ENCODE measurements around the gene GIGYF1.

DNA sequence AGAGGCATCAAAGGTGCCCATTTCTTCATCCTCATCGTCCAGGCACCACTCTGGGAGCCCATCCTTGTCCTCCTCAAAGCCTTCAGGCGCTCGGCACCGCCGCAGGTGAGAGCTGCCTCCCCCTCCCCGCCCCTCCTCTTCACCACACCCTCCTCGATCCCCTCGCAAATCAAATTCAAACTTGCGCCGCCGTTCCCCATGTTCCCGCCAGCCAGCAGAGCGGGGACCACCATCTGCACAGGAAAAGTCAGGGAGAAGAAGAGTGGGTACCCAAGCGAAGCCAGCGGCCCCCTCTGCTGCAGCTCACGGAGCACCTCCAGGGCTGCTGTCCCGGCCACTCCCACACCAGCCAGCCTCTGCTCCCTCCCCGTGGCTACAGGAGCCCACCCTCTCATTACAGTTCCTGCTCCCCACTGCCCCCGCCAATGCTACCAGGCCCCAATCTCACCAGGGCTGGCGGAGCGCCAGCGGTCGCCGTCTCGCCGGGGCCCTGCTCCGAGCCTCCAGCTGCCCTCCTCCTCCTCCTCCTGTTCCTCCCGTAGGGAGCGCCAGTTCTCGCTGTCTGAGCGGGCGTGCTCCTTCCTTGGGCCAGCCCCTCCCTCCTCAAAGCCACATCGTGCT lies 7.7 kb downstream of the GIGYF1 start:
- TF ChIP-seq POLR2AphosphoS5 (IDR thresholded peaks at IDR 0.05) = no peak
- no peak for TF ChIP-seq CTCF (IDR thresholded peaks at IDR 0.05; ENCODE audit: poor library complexity, severe bottlenecking)
- no peak for TF ChIP-seq EZH2 (IDR thresholded peaks at IDR 0.05; ENCODE audit: borderline replicate concordance, insufficient read depth, low read length, poor library complexity, severe bottlenecking)
